ENCODE measurements around the gene MYBBP1A. TPM values are rescaled to one million over a fixed set of nuclear protein-coding genes. Genes with fewer than 3 reads are reported as not detected.

The MYBBP1A gene
- total and polyA plus RNA-seq, 2 of the 4 experiments (the other 2 are of a cell fraction): 22.6 to 45.9 TPM

DNA sequence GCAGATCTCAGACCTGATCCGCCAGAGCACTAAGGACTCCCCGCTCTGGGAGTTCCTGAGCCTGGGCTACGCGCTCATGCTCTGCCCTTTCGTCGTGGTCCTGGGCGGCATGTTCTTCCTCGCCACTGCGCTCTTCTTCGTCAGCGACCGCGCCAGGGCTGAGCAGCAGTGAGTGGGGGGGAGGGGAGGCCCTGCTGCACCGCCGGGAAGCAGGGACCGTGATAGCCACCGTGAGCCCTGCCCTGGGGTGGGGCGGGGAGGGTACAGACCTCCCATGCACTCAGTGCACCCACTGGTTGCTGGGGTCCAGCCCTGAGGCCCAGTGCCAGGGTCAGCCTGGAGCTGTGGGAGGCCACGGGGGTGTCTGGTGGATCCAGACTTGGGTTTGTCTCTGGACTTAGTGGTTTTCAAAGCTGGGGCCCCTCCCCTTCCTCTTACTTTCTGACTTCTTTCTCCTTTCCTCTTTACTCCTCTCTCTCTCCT is 18.9 kb downstream of the MYBBP1A start:
- H4K8ac ChIP-seq (ENCODE audit: low read depth in 2 of 2, low read length in 2 of 2): no peak overlapping the region
- H3K9me3 ChIP-seq (ENCODE audit: control insufficient read depth, insufficient read depth, low read length): no peaks in the 10 kb centered on the region
- 60% methylated on average over 3 of the region's 19 CpGs; no CpG with 5 or more reads in 1 of the 2 experiments for WGBS, 2 experiments (ENCODE audit: extremely low coverage in 2 of 2, insufficient read length in 1 of 2)
- no peak overlapping the region for H3K23ac ChIP-seq (ENCODE audit: low read depth, low read length)
- in situ Hi-C loops (cut with MboI; ENCODE audit: low sequenced_read_pairs) (no loop called here), intact Hi-C loops (cut with micrococcal nuclease) (loop anchor here (5.0 kb wide), 1 partner anchor 114 kb away; no protein-coding TSS in a partner anchor), dilution Hi-C loops (cut with HindIII; ENCODE audit: low sequenced_read_pairs, unreplicated experiment) (no loop called here)
- no peak overlapping the region for H2BK120ac ChIP-seq (ENCODE audit: low read depth, low read length)
- no TSS peak for BruUV-seq (replicated peaks)
- peak; percentile 27 for ATAC-seq (ENCODE audit: low read depth)
- H3K4me1 ChIP-seq (ENCODE audit: control insufficient read depth, insufficient read depth, low read length): peaks cover 3% of the 10 kb centered on the region; the same call in 1 of the 2 replicates
- H3K9me1 ChIP-seq (ENCODE audit: insufficient read depth, low read length): no peaks in the 10 kb centered on the region
- H3K9ac ChIP-seq (ENCODE audit: low read depth, low read length): no peak overlapping the region
- no peak overlapping the region for H2BK15ac ChIP-seq (ENCODE audit: low read depth, low read length)
- H2AK9ac ChIP-seq (replicated peaks; ENCODE audit: low read depth, low read length, poor library complexity): no peak overlapping the region
- peaks cover 9% of the 10 kb centered on the region for H4K20me1 ChIP-seq (ENCODE audit: insufficient read depth, low read length)
- peaks cover 6% of the 10 kb centered on the region; the same call in 1 of the 2 replicates for H3K27me3 ChIP-seq (ENCODE audit: control insufficient read depth, insufficient read depth, low read length)
- ChIA-PET CTCF (no interaction called here), POLR2A (ENCODE audit: unreplicated experiment) (no interaction called here)
- H3K4me3 ChIP-seq (ENCODE audit: insufficient read depth, low read depth, low read length): no peak overlapping the region
- H3K4me2 ChIP-seq (ENCODE audit: low read depth, low read length): peak overlapping the region; percentile 33; the same call in 1 of the 2 replicates
- H4K5ac ChIP-seq (ENCODE audit: low read depth, low read length): no peak overlapping the region; the same call in 1 of the 2 replicates
- no peak overlapping the region for H3K4ac ChIP-seq (ENCODE audit: low read depth, low read length)
- H2BK5ac ChIP-seq (ENCODE audit: low read depth, low read length, poor library complexity, severe bottlenecking): no peak overlapping the region
- no peak overlapping the region for H4K91ac ChIP-seq (ENCODE audit: insufficient read depth, low read depth, low read length)
- H2BK20ac ChIP-seq (ENCODE audit: low read depth, low read length): no peak overlapping the region
- H3K36me3 ChIP-seq (ENCODE audit: control insufficient read depth, insufficient read depth, low read length): peaks cover 24% of the 10 kb centered on the region
- no peak for DNase-seq
- no peak overlapping the region for H3K56ac ChIP-seq (ENCODE audit: extremely low read depth, insufficient read depth, low read length)
- no peak overlapping the region for H3K14ac ChIP-seq (replicated peaks; ENCODE audit: low read depth, low read length)
- H3K79me1 ChIP-seq (ENCODE audit: low read depth in 1 of 2, low read length in 2 of 2): no peaks in the 10 kb centered on the region
- no peak overlapping the region for H2AK5ac ChIP-seq (ENCODE audit: low read depth, low read length)
- no peak overlapping the region for H3K27ac ChIP-seq (ENCODE audit: insufficient read depth, low read length)
- H2AFZ ChIP-seq (replicated peaks; ENCODE audit: low read length, poor library complexity): no peak overlapping the region
- TF ChIP-seq MAFK (IDR thresholded peaks at IDR 0.05; ENCODE audit: low read depth, low read length) (no peak), NFE2L2 (IDR thresholded peaks at IDR 0.05; ENCODE audit: low read depth, low read length) (no peak), CHD1 (IDR thresholded peaks at IDR 0.05; ENCODE audit: low read depth, low read length) (no peak), BHLHE40 (IDR thresholded peaks at IDR 0.05; ENCODE audit: low read depth, low read length) (no peak), SMC3 (IDR thresholded peaks at IDR 0.05; ENCODE audit: low read depth, low read length) (no peak), POLR2A (IDR thresholded peaks at IDR 0.05; ENCODE audit: low read depth, low read length) (no peak), FOS (IDR thresholded peaks at IDR 0.05; ENCODE audit: low read depth, low read length) (no peak)
- TF ChIP-seq, protein P1, sequence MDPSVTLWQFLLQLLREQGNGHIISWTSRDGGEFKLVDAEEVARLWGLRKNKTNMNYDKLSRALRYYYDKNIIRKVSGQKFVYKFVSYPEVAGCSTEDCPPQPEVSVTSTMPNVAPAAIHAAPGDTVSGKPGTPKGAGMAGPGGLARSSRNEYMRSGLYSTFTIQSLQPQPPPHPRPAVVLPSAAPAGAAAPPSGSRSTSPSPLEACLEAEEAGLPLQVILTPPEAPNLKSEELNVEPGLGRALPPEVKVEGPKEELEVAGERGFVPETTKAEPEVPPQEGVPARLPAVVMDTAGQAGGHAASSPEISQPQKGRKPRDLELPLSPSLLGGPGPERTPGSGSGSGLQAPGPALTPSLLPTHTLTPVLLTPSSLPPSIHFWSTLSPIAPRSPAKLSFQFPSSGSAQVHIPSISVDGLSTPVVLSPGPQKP (IDR thresholded peaks at IDR 0.05; ENCODE audit: borderline replicate concordance, low read depth, low read length): no peak
- no peak overlapping the region for H3K18ac ChIP-seq (ENCODE audit: low read depth, low read length)
